ENCODE measurements around the gene CDYL2.

The CDYL2 gene

DNA sequence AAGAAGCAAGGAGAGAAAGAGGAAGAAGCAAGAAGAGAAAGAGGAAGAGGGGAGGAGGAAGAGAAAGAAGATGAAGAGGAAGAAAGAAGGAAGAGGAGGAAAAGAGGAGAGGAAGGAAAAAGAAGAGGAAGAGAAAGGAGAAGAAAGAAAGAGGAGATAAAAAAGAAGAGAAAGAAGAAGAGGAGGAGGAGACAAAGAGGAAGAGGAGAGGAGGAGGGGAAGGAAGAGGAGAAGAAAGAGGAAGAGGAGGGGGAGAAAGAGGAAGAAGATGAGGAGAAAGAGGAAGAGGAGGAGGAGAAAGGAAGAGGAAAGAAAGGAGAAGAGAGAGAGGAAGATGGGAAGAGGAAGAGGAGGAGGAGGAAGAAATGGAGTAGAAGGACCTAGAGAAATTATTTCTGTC, 80.4 kb downstream of the CDYL2 start:
- DNase-seq (ENCODE audit: extremely low spot score) = no peak
- TF ChIP-seq CTCF (IDR thresholded peaks at IDR 0.05; ENCODE audit: control extremely low read depth, extremely low read depth, low read depth, missing control alignments) = no peak

GRCh38 chr16:80723091-80723490, 81.3 kb downstream of the CDYL2 start:
- DNase-seq (ENCODE audit: extremely low spot score) = no peak
- no peak for TF ChIP-seq CTCF (IDR thresholded peaks at IDR 0.05; ENCODE audit: control extremely low read depth, extremely low read depth, low read depth, missing control alignments)
- POLR2A ChIA-PET = no interaction called here
- CTCF ChIA-PET = interaction anchor here (0.8 to 1.1 kb wide), 2 partner anchors 12 to 31 kb away, joined by 3 to 4 read pairs; no protein-coding TSS in a partner anchor

More for the DNA sequence above, 80.4 kb downstream of the CDYL2 start:
- ChIA-PET CTCF (no interaction called here), POLR2A (no interaction called here)

- POLR2A ChIA-PET = interaction anchor here (0.7 kb wide), 1 partner anchor 51 kb away, joined by 3 read pairs; no protein-coding TSS in a partner anchor
- TF ChIP-seq CTCF (IDR thresholded peaks at IDR 0.05; ENCODE audit: control extremely low read depth, extremely low read depth, low read depth, missing control alignments) = no peak
- CTCF ChIA-PET = interaction anchor here (0.7 to 1.6 kb wide), 7 partner anchors 19 to 194 kb away, joined by 3 to 6 read pairs (median 3); no protein-coding TSS in a partner anchor
- DNase-seq (ENCODE audit: extremely low spot score) = no peak
These were observed 83.5 kb downstream of the CDYL2 start for GRCh38 chr16:80720804-80721371.

GRCh38 chr16:80719573-80719972, 84.8 kb downstream of the CDYL2 start:
- POLR2A ChIA-PET = no interaction called here
- DNase-seq (ENCODE audit: extremely low spot score) = no peak
- CTCF ChIA-PET = no interaction called here
- peak; percentile 12 for TF ChIP-seq CTCF (IDR thresholded peaks at IDR 0.05; ENCODE audit: control extremely low read depth, extremely low read depth, low read depth, missing control alignments)

DNA sequence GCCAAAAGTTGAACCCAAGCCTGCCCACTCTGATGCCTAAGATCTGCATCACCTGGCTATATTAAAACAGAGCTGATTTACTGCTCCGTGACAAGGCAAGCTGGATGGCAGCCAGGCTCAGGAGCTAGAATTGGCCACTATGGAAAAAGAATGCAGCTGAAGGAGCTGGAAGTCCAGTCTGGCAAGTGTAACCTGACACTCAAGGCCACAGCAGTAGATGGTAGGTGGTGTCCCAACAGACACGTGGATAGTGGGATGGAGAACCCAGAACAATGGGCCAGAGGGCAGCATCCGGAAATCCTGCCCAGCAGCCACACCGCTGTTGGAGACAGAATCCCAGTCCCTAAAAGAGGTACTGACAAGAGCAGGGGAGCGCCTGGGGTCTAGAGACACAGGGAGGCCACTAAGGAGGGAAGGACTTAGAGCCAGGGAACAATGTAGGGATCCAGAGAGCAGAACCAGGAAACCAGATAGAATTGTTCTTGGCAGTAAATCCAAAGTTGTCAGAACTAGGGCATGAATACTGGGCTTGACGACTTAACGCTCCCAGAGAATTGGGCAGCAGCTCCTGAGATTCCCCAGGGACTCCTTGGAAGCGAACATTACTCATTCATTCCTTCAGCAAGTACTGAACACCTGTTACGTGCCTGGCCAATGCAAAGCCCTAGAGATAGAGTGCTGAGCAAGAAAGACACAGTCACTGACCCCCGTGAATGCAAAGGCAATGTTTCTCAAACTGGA, 85.7 kb downstream of the CDYL2 start:
- ChIA-PET CTCF (no interaction called here), POLR2A (no interaction called here)
- no peak for TF ChIP-seq CTCF (IDR thresholded peaks at IDR 0.05; ENCODE audit: control extremely low read depth, extremely low read depth, low read depth, missing control alignments)
- DNase-seq (ENCODE audit: extremely low spot score) = no peak

GRCh38 chr16:80717611-80718010, 86.8 kb downstream of the CDYL2 start:
- ChIA-PET CTCF (no interaction called here), POLR2A (no interaction called here)
- no peak for TF ChIP-seq CTCF (IDR thresholded peaks at IDR 0.05; ENCODE audit: control extremely low read depth, extremely low read depth, low read depth, missing control alignments)
- no peak for DNase-seq (ENCODE audit: extremely low spot score)
